Measurements from ENCODE around the gene GDPD5.

Gene GDPD5

DNA sequence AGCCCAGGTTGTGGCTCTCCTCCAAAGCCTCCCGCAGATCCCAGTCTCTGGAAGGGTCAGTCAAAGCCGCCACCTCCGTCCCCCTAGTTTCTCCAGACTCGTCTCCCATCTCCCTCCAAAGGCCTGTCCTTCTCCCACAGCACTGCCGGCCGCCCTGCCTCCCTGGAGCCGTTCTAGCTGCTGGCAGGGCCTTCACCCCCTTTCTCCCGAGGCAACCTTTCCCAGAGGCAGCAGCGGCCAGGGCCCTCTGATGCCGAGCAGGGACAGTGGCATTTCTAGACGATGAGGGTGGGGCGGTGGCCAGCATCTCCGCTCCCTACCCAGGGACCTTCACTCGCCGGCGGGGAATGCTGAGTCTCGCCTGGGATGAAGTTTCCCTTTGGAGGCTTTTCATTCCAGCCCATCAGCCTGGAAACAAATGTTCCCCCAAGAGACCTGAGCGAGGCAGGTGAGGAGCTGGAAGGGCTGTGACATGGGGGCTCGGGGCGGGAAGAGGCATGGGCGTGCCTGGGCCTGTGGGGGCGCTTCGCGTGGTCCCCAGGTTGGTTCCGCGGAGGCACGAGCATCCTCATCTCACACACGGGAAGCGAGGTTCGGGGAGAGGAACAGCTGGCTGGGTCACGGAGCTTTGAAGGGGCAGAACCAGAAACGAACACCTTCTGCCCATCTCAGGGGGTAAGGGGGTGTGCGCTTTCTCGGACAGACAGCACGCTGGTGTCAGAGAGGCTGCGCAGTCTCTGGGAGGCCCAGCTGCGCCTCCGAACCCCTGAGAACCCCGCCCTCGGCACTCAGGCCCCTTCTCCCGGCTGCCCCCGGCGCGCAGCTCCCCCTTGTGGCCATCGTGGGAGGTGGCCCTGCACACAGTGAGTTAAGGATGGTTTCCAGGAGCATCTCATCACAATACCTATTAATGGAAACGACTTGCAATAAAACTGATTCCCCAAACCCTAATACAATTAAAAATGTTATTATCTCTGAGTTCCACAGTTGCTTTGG is 74.6 kb downstream of the GDPD5 start:
- H3K4me3 ChIP-seq (ENCODE audit: low read depth, low read length) = no peak overlapping the region

DNA sequence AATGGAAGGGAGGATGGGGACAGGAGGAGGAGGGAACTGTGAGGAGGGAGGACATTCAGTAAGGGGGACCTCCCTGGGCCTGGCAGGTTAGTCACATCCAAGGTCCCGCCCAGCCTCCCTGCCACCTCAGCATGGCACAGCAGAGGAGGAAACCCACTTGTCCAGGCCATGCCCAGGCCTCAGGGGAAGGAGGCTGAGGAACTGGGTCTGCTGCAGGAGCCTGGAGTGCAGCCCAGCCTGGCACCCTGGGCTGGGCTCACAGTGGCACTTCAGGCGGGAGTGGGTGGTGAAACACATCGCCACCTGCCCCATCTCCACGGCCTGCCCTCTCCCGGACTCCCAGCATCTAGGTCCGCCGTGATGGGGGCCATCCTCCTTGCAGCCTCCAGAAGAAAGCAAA is 75.5 kb downstream of the GDPD5 start:
- no peak overlapping the region for H3K4me3 ChIP-seq (ENCODE audit: low read depth, low read length)

DNA sequence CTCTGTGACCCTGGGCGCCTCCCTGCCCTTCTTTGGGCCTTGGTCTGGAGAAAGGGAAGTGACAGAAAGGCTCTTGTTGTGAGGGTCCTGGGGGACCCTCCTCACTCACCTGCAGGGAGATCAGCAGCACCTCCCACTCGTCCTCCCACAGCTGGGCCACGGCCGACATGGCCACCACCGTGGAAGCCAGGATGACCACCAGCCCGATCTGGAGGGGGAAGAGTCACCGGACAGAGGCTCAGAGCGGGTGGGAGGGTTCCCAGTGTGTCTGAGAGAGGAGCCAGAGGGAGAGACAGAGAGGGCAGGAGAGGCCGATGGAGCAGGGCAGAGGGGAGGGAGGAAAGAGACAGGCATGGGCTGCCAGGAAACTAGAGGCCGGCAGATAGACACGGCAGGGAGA is 76.0 kb downstream of the GDPD5 start:
- H3K4me3 ChIP-seq (ENCODE audit: low read depth, low read length) = no peak overlapping the region

GRCh38 chr11:75449271-75449670 is 76.5 kb downstream of the GDPD5 start:
- no peak overlapping the region for H3K4me3 ChIP-seq (ENCODE audit: low read depth, low read length)

DNA sequence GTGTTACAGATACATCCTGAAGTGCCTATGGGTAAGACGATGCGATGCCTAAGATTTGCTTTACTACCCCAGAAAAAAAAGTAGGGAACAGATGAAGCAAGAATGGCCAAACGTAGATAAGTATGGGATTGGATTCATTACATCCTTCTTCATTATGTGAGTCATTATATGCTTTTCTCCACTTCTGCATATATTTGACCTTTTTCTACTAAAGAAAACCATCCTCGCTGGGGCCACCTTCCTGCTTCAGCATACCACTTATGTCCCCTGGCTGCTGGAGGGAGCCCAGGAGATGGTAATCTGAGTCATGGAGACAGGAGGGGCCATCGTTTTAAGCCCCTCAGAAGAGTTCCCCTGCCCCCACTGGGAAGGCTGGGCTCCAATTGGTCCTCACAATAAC is 78.3 kb downstream of the GDPD5 start:
- H3K4me3 ChIP-seq (ENCODE audit: low read depth, low read length) = no peak overlapping the region

DNA sequence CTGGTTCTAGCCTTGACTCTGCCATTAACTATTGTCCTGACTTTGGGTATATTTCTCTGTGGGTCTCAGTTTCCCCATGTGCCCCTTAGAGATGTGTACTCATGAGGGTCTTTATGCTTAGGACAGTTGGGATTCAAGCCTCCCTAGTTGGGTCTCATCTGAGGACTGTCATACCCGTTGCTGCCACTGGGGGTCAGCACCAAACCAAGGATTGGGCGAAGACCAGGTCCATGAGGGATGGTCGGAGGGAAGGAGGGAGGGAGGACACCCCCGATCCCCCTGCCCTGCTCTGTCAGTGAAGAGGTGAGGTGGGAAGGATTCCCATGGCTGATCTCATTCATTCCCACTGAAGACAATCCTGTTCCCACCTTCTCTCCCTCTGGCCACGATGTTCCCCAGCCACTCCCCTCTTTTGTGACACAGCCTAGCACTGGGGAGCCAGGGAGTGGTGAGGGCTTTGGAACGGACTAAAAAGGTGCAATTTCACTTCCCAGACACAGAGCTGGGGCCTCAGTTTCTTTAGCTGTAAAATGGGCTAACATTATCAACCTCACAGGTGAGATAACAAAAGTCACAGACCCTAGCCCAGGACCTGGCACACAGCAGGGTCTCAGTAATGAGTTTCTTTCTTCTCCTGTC is 80.3 kb downstream of the GDPD5 start:
- H3K4me3 ChIP-seq (ENCODE audit: low read depth, low read length) = no peak overlapping the region

- no peak overlapping the region for H3K4me3 ChIP-seq (ENCODE audit: low read depth, low read length)
These were observed 82.7 kb downstream of the GDPD5 start for GRCh38 chr11:75443043-75443442.

DNA sequence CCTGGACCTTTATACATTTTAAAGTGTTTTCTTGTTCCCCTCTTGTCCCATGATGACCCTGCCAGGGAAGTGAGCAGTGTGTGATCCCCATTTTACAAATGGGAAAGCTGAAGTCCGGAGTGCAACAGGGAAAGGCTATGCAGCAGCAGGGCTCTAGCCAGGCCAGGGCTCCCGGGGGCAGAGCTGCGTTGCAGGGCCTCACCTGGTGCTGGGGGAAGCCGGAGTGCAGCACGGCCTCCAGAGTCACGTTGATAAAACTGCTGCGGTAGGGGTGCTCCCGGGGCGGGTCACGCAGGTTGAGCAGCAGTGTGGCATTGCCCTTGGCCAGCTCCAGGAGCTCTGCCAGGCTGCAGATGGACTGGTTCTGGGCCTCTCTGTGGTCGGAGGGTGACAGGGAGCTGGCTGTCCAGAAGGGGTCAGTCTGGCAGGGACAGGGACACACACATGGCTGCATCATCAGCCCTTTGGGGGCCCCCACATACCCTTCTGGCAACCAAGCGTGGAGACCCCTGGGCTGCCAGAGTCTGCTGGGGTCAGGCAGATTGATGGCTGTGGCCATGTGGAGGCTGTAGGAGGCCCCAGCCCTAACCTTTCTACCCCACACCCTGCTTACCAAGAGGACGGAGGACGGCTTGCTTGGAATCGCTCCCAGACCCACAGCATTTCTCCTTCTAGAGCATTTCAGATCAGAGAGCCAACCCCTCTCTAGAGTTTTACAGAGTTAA is 83.4 kb downstream of the GDPD5 start:
- no peak overlapping the region for H3K4me3 ChIP-seq (ENCODE audit: low read depth, low read length)

DNA sequence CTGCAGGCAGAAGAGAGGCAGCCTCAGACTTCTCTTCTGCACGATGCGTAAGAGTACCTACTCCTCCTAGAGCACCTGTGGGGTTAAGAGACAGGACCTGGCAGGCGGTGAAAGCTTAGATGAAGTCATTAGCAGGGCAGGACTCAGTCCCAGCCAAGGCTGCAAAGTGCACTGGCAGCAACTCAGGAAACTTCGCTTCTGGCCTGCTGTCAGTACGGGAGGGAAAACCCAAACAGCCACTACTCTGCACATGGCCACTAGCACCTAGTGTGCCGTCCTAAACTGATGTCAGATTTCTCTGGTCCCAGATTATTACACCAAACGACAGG is 84.0 kb downstream of the GDPD5 start:
- no peak overlapping the region for H3K4me3 ChIP-seq (ENCODE audit: low read depth, low read length)

DNA sequence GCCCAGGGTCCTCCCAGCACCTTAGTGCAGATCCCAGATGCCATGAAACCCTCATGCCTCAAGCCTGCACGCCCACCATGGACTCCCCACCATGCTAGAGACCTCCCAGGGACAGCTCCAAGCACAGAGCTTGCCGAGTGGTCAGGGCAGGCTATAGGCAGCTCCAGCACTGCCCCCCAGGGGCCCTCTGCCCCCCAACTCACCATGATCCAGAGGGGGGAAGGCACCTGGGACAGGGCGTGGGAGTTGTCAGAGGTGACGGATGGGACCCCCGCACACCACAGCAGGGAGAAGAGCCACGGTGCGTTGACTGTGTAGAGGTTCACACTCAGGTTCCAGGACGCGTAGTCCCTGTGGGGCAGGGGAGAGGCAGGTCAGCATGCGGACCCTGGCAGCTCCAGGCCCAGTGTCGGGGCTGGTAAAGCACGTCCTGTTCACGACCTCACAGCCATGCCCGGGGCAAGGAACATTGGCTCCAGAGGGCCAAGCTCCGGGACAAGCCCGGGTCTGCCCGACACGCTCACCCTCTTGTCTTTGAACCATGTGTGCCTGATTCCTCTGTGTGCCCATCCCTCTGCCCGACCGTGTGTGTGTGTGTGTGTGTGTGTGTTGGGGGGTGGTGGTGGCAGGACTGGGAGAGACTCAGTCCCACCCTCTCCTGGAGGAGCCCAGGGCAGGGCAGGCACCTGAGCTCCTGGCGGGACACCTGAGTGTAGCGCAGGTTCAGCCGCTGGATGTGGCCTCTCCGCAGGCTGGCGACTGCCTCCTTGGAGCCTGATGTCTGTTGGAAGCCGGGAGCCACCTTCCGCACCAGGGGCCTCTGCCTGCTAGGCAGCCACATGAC is 84.6 kb downstream of the GDPD5 start:
- no peak overlapping the region for H3K4me3 ChIP-seq (ENCODE audit: low read depth, low read length)

DNA sequence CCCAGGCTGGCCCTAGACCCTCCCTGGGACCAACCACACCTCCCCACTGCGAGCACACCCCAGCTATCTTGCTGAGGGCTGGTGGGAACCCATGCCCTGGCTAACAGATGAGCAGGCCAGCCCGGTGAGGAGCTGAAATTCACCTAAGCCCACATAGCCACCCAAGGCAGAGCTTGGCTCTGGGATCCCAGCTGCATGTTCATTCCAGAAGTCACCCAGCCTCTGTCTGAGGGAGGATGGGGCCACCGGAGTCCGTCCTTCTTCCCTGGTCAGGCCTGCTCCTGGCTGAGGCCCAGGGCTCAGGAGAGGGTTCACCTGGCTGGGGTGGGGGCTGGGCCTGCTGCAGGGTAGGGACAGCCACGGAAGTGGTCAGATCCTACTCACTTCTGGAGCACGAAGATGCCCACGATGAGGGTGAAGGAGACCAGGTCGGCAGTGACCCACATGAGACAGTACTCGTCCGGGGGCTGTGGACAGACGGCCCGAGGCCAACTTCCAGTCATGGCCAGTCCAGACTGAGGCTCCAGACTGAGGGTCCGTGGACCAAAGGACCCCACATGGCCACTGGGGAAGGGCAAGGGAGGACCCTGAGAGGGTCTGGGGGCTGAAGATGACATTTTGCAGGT is 86.1 kb downstream of the GDPD5 start:
- no peak overlapping the region for H3K4me3 ChIP-seq (ENCODE audit: low read depth, low read length)

DNA sequence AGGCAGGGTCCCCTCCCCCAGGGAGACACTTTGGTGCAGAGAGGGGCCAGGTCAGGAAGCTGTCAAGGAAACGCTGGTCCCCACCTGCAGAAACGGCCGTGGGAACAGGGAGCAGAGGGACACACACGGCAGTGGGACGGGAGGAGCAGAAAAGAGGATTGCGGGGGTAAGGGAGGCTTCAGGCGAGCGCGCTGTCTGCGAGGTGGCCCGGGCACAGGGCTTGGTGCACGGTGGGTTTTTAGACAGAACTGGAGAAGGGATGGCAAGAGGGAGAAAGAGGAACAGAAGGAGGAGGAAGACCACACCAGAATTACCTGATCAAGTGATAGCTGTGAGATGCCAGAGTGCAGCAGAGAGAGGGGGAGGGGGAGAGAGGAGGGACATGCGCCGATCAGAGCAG is 86.7 kb downstream of the GDPD5 start:
- no peak overlapping the region for H3K4me3 ChIP-seq (ENCODE audit: low read depth, low read length)

DNA sequence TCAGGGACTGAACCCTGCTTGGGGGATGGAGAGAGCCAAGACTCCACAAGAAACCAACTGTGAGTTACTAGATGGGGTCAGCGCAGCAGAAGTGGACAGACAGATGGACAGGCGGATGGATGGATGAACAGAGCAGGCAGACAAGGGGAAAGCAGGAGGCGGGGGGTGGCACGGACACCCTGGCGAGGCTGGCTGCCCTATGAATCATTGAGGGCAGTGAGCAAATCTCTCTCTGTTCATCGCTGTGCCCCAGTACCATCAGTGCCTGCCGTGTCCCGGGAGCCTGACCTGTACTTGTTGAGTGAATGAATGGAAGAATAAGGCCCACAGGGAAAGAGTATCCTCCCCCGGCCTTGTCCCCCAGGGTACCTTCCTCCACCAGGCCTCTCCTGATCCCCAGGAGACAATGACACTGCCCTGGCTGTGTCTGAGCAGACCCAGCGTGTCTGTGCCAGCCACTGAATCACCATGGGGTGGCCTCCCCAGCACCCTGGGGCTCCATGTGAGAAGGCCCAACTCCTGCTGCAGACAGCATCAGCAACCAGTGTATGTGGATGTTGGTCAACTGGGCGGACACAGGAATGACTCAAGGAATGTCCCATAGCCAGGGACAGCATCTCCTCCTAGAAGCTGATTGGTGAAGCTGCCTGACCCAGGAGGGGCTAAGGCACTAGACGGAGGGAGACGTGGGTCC is 87.6 kb downstream of the GDPD5 start:
- H3K4me3 ChIP-seq (ENCODE audit: low read depth, low read length) = no peak overlapping the region

- H3K4me3 ChIP-seq (ENCODE audit: low read depth, low read length) = no peak overlapping the region
These were observed 88.9 kb downstream of the GDPD5 start for GRCh38 chr11:75436806-75437205.

- H3K4me3 ChIP-seq (ENCODE audit: low read depth, low read length) = no peak overlapping the region
These were observed 90.2 kb downstream of the GDPD5 start for GRCh38 chr11:75435571-75435925.

DNA sequence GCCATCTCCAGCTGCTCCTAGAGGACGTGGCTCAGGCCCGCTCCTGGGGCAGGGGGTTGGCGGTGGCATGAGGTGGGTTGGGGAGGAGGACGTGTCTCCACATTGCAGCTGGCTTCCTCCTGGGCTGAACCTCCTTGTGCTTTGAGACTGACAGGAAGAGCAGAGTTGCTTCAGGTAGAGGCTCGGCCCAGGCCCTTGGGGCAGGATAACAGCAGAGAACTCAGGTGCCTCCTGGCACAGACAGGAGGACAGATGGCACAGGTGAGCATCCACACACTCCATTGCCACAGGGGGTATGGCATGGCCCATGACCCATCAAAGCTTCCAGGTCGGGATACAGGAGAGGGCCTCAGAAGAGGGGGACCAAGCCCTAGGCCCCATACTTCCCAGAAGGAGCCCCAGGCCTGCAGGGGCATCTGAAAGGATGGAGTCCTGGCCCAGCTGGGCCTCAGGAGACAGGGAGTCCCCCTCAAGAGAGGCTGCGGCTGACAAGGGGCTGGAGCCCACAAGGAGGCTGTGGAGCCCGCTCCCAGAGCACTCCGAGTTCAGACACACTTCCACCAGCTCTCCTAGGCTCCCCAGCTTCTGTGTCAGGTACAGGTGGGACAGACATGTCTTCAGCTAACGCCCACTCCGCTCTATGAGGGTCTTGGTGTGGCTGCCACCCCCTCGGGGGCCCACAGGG is 90.7 kb downstream of the GDPD5 start:
- no peak overlapping the region for H3K4me3 ChIP-seq (ENCODE audit: low read depth, low read length)

DNA sequence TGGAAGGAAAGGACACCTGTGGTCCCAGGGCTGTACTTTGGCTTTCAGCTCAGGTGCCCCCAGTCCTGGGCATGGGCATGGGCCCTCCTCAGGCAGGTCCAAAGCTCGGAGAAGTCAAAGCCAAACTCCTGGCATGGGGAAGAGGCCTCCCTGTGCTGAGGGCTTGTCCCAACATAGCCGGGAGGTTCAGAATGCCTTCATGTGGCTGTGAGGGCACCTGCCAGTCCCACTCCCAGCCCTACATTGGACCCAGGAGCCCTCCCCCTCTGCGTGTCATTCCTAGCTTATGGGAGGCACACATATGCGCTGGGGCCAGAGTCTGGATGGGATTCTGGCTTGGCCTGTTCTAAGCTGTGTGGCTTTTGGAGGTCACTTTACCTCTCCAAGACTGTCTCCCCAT is 91.7 kb downstream of the GDPD5 start:
- no peak overlapping the region for H3K4me3 ChIP-seq (ENCODE audit: low read depth, low read length)

DNA sequence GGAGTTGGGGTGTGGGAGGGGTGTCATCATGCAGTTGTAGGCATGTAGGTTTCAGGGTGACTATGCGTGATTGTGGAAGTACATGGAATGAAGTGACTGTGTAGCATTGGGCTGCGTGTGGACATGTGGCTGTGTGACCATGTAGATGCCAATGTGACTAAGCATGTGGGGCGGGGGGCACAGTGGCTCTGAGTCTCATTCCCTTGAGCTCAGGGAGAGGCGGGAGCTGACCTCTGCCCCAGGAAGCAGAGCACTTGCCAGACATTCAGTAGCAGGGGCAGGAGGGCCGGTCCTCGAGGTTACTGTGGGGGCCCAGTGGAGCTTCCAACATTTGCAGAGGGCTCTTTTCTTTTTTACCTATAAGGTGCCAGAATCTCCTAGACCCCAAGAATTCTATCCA is 92.3 kb downstream of the GDPD5 start:
- H3K4me3 ChIP-seq (ENCODE audit: low read depth, low read length) = no peak overlapping the region

DNA sequence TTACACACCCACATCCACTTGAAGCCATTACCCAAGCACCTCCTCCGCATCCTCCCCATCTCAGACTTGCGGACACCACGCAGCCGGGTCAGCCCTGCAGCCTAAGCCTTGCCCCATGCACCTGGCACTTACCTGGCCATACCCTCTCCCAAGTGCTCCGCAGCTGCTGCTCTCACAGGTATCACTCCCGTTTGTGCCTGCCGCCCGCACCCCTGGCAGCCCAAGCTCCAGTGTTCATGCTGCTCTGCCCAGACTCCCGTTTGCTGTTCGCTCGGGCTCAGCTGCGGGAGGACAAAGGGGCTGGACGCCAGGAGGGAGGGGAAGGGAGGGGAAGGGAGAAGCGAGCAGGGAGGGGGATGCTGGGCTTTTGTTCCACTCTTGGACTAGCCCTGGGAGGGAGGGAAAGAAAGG is 92.8 kb downstream of the GDPD5 start, which contains the start of gene KLHL35:
Gene KLHL35, minus strand, starts transcription at position 293 of the 411 bp plus-strand sequence. CDS start 2,574 bp downstream, outside the sequence.
- H3K4me3 ChIP-seq (ENCODE audit: low read depth, low read length) = no peak within 1 kb of the TSS

Data from iPS-11a (cell line).